GM21576 (cell line): Measurements from ENCODE around the gene FGFBP1.
"Not testable (repeated sequence)": the region's sequence is repeated elsewhere in the genome, so short reads cannot be mapped to it uniquely, and the experiment has no call there.

Experiments used
- ATAC-seq: cut with Tn5 transposase; IDR thresholded peaks from one replicate; pipeline ENCODE4 v1.9.1; 2021; ENCODE audit warnings: mild to moderate bottlenecking, moderate library complexity; ENCODE audit not compliant: unreplicated experiment

FGFBP1 gene

DNA sequence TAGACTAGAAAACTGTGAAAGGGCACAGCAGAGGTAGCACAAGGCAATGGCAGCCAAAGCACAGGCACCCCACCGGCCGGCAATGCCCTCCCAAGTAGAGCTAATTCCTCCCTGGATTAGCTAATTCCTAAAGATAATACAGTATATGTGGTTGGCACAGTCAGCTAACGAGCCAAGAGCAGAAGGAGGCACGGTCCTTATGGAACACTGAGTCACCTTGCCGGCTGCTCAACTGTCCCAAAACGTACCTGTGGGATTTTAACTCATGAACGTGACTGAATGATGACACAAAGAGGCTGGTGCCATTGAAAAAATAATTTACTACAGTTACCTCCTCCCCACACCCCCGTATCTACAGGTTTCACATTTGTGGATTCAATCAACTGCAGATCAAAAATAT is 9.1 kb upstream of the FGFBP1 start:
- ATAC-seq, result no peak

DNA sequence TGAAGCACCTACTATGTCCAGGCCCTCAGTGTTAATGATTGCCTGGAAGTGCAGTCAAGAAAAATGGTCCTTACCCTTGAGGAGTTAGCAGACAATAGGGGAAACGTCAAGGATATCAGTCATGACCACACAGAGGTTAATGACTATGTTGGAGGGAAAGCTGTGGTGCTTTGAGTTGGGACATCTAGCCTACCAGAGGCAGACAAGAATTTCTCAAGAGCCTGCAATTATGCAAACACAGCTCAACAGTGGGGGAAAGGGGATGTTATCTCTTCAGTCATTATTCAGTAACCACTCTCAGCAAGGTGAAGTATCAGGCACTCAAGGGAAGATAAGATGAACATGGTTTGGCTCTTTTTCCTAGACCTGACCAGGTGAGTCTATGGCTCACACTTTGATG is 7.0 kb upstream of the FGFBP1 start:
- ATAC-seq, result no peak

DNA sequence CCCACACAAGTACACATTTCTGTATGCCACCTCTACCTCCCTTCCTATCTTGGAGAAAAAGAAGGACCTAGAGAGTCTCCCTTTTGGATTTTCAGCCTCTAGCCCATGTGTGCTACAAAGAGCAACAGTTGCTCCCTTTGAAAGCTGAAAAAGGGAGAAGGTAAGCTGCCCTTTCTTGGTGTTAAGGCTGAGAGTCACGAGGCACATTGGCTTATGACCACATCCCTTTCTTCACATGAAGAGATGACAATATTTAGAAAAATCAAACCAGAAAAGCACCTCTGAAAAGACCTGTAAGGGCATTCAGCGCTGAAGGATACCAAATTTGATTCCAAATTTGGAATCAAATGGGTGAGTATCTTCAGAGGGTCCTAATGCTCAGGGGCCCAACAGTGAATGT is 6.4 kb upstream of the FGFBP1 start:
- ATAC-seq, result no peak

- no peak for ATAC-seq
Observed at GRCh38 chr4:15942283-15942682, 3.7 kb upstream of the FGFBP1 start.

- no peak for ATAC-seq
Observed at GRCh38 chr4:15938182-15938581, 358 bp downstream of the FGFBP1 start.

DNA sequence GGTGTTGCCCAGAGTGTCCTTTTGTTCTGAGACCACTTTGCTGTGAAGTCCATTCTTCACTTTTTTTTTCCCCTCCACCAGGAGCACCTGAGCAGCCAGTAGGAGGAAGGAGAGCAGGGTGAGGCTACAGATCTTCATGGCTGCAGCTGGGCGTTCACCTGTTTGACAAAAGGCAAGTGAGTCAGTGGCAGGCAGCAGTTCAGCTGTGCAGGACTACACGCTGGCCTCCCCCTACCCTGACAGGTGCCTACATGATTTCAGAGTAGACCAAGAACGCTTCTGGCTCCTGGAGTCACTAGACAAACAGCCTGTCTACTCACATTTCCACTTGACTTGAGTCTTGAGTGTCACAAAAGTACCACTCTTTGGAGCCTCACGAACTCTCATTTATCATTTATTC is 2.0 kb downstream of the FGFBP1 start:
- no peak for ATAC-seq

GRCh38 chr4:15935504-15936402 is 2.8 kb downstream of the FGFBP1 start:
- no peak for ATAC-seq

DNA sequence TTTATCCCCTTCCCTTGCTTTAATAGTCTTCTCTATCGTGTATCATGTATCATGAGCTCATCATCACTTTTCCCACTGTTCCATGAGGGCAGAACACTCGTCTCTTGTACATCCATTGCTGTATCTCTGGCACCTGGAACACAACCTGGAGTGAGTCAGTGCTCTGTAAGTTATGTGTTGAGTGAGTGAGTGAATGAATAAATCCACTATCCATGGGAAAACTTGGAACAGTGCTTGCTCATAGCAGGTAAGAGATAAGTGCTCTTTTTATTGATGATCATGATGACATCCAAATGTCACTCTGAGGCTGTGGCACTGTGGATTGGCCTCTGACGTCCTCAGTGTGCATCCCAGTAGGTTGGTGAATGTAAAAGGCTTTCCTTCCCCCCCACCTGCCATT is 4.3 kb downstream of the FGFBP1 start:
- no peak for ATAC-seq

GRCh38 chr4:15931451-15932210 is 6.9 kb downstream of the FGFBP1 start:
- ATAC-seq, result no peak

DNA sequence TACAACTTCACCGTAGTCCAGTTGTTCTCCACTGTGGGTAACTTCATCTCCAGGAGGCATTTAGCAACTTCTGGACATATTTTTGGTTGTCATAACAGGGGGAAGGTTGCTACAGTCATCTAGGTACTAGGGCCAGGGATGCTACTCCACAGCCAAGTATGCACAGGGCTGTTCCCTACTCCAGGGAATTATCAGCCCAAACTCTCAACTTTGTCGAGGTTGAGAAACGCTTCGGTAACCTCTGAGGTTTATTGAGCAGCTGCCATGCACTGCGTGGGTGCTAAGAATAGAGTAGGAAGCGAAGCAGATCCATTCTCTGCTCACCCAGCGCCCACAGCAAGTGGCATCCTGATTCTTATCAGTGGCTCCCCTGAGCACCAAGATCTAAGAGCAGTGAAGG is 8.2 kb downstream of the FGFBP1 start:
- no peak for ATAC-seq

GRCh38 chr4:15929540-15929939 is 9.0 kb downstream of the FGFBP1 start:
- ATAC-seq, result no peak

DNA sequence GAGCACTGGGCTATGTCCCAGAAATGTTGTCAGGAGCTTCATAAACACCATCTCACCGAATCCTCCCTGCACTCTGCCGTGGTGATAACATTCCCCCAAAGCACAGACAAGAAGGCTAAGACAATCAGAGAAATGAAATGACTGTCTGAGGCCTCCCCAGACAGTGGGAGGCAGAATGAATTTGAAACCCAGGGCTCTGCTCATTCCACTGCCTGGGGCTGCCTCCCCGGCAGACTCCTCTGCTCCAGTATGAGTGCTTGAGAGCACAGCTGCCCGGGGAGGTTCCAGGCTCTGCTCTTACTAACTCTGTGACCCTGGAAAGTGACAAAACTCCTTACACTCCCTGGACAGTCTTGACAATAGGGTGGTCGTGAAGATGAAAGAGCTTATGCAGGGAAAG is 9.7 kb downstream of the FGFBP1 start:
- no peak for ATAC-seq

GRCh38 chr4:15926486-15926885 is 12.1 kb downstream of the FGFBP1 start:
- ATAC-seq, result no peak

- ATAC-seq, result no peak
Observed at GRCh38 chr4:15925830-15926229, 12.7 kb downstream of the FGFBP1 start.

DNA sequence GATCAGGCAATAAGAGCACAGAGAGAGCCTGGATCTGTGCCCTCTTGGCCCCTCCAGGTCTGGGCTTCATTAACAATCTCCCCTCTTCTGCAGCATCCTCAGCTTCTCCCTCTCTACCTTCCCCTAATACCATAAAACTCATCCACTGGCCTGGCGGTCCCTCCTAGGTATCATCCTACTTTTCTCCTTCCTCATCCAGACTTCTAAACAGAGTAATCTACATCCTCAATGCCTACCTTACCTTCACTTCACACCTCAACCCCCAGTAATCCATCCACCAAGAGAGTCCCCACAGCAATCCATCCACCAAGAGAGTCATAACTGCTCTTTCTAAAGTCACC is 17.0 kb downstream of the FGFBP1 start:
- ATAC-seq, result no peak

DNA sequence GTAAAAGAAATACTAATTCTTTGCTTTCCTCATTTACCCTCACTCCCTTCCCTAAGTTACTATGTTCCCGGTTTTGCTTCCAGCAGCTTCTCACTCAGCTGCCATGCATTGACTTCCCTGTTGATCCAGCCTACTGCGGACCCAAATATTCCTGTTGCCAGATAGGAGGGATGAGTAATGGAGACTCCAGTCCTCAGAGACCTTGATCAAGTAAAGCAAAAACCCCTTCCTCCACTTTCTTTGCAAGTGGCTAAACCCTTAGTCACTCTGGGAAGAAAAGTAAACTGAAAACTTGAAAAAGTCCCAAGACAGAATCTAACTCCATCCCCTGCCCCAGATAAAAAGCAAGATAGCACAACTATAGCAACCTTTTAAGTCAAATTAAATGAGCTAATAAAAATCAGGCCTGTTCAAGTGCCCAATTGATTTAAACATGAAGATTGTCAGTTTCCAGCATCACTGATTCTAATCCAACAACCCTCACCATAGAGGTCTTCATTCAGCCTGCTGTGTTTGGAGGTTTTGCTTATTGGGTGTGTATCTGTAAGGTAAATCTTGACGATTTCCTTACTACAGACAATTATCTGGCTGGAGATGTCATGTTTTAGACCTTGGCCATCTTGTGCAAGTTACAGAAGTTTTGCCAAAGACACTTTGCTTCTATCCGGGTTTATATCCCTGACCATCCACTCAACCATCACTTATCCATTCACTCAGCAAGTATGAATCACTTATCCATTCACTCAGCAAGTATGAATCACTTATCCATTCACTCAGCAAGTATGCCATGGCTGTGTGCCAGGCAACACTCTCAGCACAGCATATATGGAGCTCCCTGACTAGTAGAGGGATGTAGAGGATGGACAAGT is 17.6 kb downstream of the FGFBP1 start:
- no peak for ATAC-seq

DNA sequence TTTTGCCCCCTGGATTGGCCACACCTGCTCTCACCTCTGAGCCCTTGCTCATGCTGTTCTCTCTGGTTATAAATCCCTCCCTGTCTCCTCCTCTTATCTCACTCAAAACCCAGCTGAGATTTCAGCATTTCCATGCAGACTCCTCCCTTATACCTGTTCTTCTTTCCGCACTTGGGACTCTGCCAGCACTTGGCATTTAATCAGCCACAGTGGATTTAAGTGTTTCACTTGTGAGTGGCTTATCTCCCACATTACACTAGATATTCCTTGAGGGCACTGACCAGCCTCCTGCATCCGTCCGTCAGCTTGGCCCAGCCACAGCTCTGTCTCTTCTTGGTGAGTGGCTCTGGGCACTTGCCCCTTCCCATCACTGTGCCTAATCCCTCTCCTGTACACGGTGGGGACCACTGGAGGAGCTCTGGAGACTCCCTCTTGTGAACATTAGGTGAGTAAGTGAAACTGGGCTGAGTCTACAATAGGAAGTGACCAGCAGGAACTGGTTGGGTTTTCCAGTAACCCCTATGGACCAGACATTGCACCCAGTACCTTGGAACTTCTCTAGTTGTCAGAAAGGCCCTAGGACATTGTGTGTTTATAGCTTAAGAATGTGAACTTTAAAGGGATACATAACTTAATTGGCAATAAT is 19.9 kb downstream of the FGFBP1 start:
- ATAC-seq, result no peak

DNA sequence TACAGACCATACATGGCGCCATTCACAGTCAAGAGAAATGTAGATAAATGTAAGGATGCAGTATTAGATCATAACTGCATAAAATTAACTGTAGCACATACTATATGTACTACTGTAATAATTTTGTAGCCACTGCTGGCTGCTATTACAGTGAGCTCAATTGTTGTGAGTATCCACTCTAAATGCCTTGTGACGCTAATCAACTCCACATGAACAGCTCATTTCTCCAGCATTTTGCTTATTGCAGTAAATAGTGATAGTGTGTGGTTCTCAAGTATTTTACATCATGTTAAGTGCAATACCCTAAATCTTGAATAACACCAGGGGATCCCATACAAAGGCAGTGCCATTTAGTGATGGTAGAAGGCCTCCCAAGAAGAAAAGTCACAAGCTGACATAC is 21.2 kb downstream of the FGFBP1 start:
- ATAC-seq, result no peak

DNA sequence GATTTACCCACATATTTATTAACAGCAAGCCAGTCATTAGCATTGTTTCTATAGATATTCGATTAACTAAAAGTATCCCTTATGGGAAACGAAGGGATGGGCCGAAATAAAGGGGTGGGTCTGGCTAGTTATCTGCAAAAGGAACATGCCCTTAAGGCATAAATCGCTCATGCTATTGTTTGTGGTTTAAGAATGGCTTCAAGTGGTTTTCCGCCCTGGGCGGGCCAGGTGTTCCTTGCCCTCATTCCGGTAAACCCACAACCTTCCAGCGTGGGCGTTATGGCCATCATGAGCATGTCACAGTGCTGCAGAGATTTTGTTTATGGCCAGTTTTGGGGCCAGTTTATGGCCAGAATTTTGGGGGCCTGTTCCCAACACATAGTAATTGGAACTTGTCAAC is 22.2 kb downstream of the FGFBP1 start:
- not testable (repeated sequence) for ATAC-seq

- ATAC-seq, result no peak
Observed at GRCh38 chr4:15914736-15915135, 23.8 kb downstream of the FGFBP1 start.

DNA sequence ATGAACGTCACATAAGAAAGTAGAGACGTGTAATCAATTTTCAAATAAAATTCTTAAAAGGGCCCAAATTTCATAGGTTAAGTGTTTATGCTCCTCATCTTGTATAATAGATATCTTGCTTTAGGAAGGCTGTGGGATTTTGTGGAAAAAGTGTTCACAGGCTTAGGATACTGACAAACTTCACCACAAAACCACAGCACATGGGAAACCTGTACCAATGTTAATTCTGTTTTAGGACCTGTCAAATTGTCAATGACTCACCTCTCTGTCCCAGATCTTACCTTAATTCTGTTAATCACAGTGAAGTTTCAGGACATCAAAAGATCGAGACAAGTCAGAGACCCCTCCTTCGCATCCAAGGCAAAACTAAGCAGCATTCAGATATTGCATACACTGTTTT is 24.2 kb downstream of the FGFBP1 start:
- no peak for ATAC-seq
